ENCODE results near the gene ARGLU1. TPM values are rescaled to one million over a fixed set of nuclear protein-coding genes. Genes with fewer than 3 reads are reported as not detected.
A peak's percentile ranks its signal among the peaks of the same experiment; 100 is the strongest.

ARGLU1 gene
- total RNA-seq, 1 experiment from 2014 or later: 31.8 TPM

GRCh38 chr13:106561551-106562170 is 6.3 kb downstream of the ARGLU1 start:
- BruUV-seq (replicated peaks): no TSS peak
- Histone ChIP-seq H3K27ac (ENCODE audit: low read length) (no peak overlapping the region), H3K9me3 (ENCODE audit: low read length) (no peaks in the 10 kb centered on the region), H3K4me1 (ENCODE audit: insufficient read depth, low read length) (peaks cover 15% of the 10 kb centered on the region), H3K79me2 (ENCODE audit: low read length) (peaks cover 97% of the 10 kb centered on the region), H3K27me3 (ENCODE audit: low read length) (no peaks in the 10 kb centered on the region), H4K20me1 (ENCODE audit: low read length) (peaks cover 77% of the 10 kb centered on the region), H3K4me2 (ENCODE audit: low read length) (no peak overlapping the region), H3K36me3 (ENCODE audit: low read depth, low read length) (peaks cover 22% of the 10 kb centered on the region), H3K4me3 (ENCODE audit: low read length) (no peak overlapping the region), H3K9ac (ENCODE audit: low read length) (no peak overlapping the region), H3F3A (ENCODE audit: low read length, unreplicated experiment) (no peaks in the 10 kb centered on the region), H3K9me2 (replicated peaks; ENCODE audit: low read length) (no peaks in the 10 kb centered on the region), H2AFZ (ENCODE audit: low read length) (no peak overlapping the region)
- ChIA-PET POLR2A (ENCODE audit: unreplicated experiment) (no interaction called here), CTCF (no interaction called here)
- DNase-seq: no peak
- ATAC-seq: no peak; the same call in 1 of the 2 replicates
- intact Hi-C loops (cut with micrococcal nuclease): no loop called here
- TF ChIP-seq EZH2 (IDR thresholded peaks at IDR 0.05; ENCODE audit: low read length, unreplicated experiment) (no peak), CTCF (conservative IDR thresholded peaks at IDR 0.05; ENCODE audit: low read depth, low read length) (no peak), EZH2phosphoT487 (IDR thresholded peaks at IDR 0.05; ENCODE audit: borderline replicate concordance, low read length) (no peak)

GRCh38 chr13:106560821-106561220 is 7.1 kb downstream of the ARGLU1 start:
- Histone ChIP-seq H3K9me2 (replicated peaks; ENCODE audit: low read length) (no peaks in the 10 kb centered on the region), H3K4me2 (ENCODE audit: low read length) (no peak overlapping the region), H3K79me2 (ENCODE audit: low read length) (peaks cover 97% of the 10 kb centered on the region), H4K20me1 (ENCODE audit: low read length) (peaks cover 69% of the 10 kb centered on the region), H3K4me1 (ENCODE audit: insufficient read depth, low read length) (peaks cover 10% of the 10 kb centered on the region), H3K9me3 (ENCODE audit: low read length) (no peaks in the 10 kb centered on the region), H2AFZ (ENCODE audit: low read length) (no peak overlapping the region), H3K36me3 (ENCODE audit: low read depth, low read length) (peaks cover 31% of the 10 kb centered on the region), H3F3A (ENCODE audit: low read length, unreplicated experiment) (no peaks in the 10 kb centered on the region), H3K27ac (ENCODE audit: low read length) (no peak overlapping the region), H3K4me3 (ENCODE audit: low read length) (no peak overlapping the region), H3K27me3 (ENCODE audit: low read length) (no peaks in the 10 kb centered on the region), H3K9ac (ENCODE audit: low read length) (no peak overlapping the region)
- TF ChIP-seq EZH2 (IDR thresholded peaks at IDR 0.05; ENCODE audit: low read length, unreplicated experiment) (no peak), CTCF (conservative IDR thresholded peaks at IDR 0.05; ENCODE audit: low read depth, low read length) (no peak), EZH2phosphoT487 (IDR thresholded peaks at IDR 0.05; ENCODE audit: borderline replicate concordance, low read length) (no peak)
- no TSS peak for BruUV-seq (replicated peaks)
- POLR2A ChIA-PET (ENCODE audit: unreplicated experiment): no interaction called here
- ATAC-seq (no peak), DNase-seq (no peak)
- CTCF ChIA-PET: no interaction called here
- intact Hi-C loops (cut with micrococcal nuclease): no loop called here

GRCh38 chr13:106558527-106558926 is 9.4 kb downstream of the ARGLU1 start:
- no peaks in the 10 kb centered on the region for H3F3A ChIP-seq (ENCODE audit: low read length, unreplicated experiment)
- H3K36me3 ChIP-seq (ENCODE audit: low read depth, low read length): peaks cover 46% of the 10 kb centered on the region
- H3K9me3 ChIP-seq (ENCODE audit: low read length): no peaks in the 10 kb centered on the region
- DNase-seq (no peak), ATAC-seq (no peak)
- H3K9me2 ChIP-seq (replicated peaks; ENCODE audit: low read length): no peaks in the 10 kb centered on the region
- H2AFZ ChIP-seq (ENCODE audit: low read length): no peak overlapping the region
- H3K27ac ChIP-seq (ENCODE audit: low read length): no peak overlapping the region
- no peak overlapping the region for H3K4me2 ChIP-seq (ENCODE audit: low read length)
- ChIA-PET POLR2A (ENCODE audit: unreplicated experiment) (no interaction called here), CTCF (interaction anchor here (0.6 kb wide), 1 partner anchor 61 kb away, joined by 3 read pairs; no protein-coding TSS in a partner anchor)
- no peak for TF ChIP-seq CTCF (conservative IDR thresholded peaks at IDR 0.05; ENCODE audit: low read depth, low read length)
- no peak for TF ChIP-seq EZH2 (IDR thresholded peaks at IDR 0.05; ENCODE audit: low read length, unreplicated experiment)
- TF ChIP-seq EZH2phosphoT487 (IDR thresholded peaks at IDR 0.05; ENCODE audit: borderline replicate concordance, low read length): no peak
- H3K4me1 ChIP-seq (ENCODE audit: insufficient read depth, low read length): no peaks in the 10 kb centered on the region
- no peak overlapping the region for H3K9ac ChIP-seq (ENCODE audit: low read length)
- intact Hi-C loops (cut with micrococcal nuclease): no loop called here
- H3K4me3 ChIP-seq (ENCODE audit: low read length): no peak overlapping the region
- TSS peak; percentile 12 for BruUV-seq (replicated peaks)
- peaks cover 95% of the 10 kb centered on the region for H3K79me2 ChIP-seq (ENCODE audit: low read length)
- H3K27me3 ChIP-seq (ENCODE audit: low read length): no peaks in the 10 kb centered on the region
- H4K20me1 ChIP-seq (ENCODE audit: low read length): peaks cover 46% of the 10 kb centered on the region

All from PC-3 (cell line).